Measurements from ENCODE around the gene SPRED1.

The SPRED1 gene

DNA sequence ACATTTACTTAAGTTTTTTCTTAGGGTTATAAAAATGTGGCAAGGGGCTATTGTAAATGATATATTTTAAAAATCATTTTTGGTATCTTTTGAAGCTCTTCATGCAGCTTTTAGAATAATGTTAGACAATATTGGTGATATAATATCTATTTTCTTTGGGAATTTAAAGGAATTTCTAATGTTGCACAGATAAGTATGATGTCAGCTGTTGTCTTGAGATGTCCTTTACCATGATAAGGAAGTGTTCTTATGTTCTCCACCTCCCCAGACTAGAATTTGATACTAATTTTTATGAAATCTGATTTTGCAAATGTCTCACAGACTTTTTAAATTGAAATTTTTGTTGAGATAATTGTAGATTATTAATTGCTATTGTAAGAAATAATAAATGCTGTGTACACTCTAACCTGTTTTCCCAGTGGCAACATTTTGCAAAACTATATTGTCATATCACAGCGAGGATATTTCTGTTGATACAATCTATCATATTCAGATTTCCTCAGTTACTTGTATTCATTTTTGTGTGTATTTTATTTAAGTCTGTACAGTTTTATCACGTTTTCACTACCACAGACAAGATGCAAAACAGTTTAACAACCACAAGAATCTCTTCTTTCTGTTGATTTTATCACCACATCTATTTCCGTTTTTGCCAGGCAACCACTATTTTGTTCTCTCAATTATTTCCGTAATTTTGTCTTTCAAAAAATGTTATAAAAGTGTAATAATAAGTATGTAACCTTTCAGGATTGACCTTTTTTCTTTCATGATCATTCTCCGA is 55.4 kb downstream of the SPRED1 start:
- DNase-seq (no peak), ATAC-seq (replicated peaks) (peak; percentile 77)
- Mint-ChIP-seq H3K9me3 (no peaks in the 10 kb centered on the region), H3K4me3 (peak overlapping the region; percentile 19 to 63), H3K27ac (peak overlapping the region; percentile 19 to 23), H3K4me1 (ENCODE audit: low read depth in 2 of 2) (peaks cover 19 to 36% of the 10 kb centered on the region in 2 donors), H3K36me3 (ENCODE audit: insufficient read depth) (no peaks in the 10 kb centered on the region), H3K27me3 (no peaks in the 10 kb centered on the region)

DNA sequence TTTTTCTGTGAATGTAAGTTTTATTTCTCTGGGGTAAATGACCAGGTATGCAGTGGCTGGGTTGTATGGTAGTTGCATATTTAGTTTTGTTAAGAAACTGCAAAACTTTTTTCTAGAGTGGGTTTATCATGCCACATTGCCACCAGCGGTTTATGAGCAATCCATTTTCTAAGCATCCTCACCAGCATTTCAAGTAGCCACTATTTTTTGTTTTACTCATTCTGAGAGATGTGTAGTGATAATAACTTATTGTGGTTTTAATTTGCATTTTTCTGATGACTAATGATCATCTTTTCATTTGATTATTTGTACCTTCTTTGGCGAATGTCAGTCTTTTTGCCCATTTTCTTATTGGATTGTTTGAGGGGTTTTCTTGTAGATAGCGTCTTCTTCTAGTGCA is 56.2 kb downstream of the SPRED1 start:
- Mint-ChIP-seq H3K27ac (peak overlapping the region; percentile 19 to 23), H3K9me3 (no peaks in the 10 kb centered on the region), H3K36me3 (ENCODE audit: insufficient read depth) (no peaks in the 10 kb centered on the region), H3K4me1 (ENCODE audit: low read depth in 2 of 2) (peaks cover 19 to 33% of the 10 kb centered on the region in 2 donors), H3K4me3 (peak overlapping the region; percentile 19 to 63), H3K27me3 (no peaks in the 10 kb centered on the region)
- DNase-seq (peak in 1 of 3 experiments; percentile 1), ATAC-seq (replicated peaks) (peak; percentile 69)

DNA sequence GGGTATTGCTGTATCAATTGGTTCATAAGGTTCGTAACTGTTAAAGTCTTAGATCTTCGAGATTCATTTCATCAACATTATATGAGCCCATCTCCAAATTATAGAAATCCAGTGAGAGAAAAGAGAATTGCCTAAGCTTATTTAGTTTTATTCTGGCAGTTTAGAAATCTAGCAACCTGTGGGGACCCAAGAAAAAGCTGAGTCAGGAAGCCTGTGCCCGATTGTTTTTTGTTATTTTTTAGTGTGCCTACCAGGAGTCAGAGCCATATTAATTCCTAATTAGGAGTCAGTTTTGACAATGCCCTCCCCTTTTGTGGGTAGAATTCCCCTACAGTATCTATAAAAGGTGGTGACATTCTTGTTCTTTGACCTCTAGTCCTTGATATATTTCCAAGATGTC is 59.6 kb downstream of the SPRED1 start:
- H3K4me3 Mint-ChIP-seq, result no peak overlapping the region
- no peaks in the 10 kb centered on the region for H3K27me3 Mint-ChIP-seq
- no peak overlapping the region for H3K27ac Mint-ChIP-seq
- no peaks in the 10 kb centered on the region for H3K9me3 Mint-ChIP-seq
- no peak for DNase-seq
- H3K4me1 Mint-ChIP-seq (ENCODE audit: low read depth in 2 of 2), result peaks cover 18 to 26% of the 10 kb centered on the region in 2 donors
- no peak for ATAC-seq (replicated peaks)
- H3K36me3 Mint-ChIP-seq (ENCODE audit: insufficient read depth), result no peaks in the 10 kb centered on the region

DNA sequence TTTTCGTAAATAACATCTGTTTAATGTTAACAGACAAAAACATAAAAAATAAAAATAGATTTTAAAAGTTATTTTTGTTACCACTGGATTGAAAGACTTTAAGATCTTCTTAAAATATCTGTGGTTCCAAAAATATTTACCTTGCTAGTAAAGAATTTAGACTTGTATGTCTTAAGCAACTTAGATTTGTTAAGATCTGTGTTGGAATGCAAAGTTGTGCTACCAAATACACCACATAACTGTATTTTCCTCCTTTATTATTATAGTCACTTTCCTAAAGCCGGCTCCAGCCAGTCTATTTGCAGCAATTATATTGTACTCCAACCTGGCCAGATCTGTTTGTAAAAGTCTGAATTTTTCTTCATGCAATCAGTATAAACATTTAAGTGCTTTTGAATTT is 63.7 kb downstream of the SPRED1 start:
- H3K27me3 Mint-ChIP-seq, result no peaks in the 10 kb centered on the region
- DNase-seq, result no peak
- no peaks in the 10 kb centered on the region for H3K4me1 Mint-ChIP-seq (ENCODE audit: low read depth in 2 of 2)
- no peak for ATAC-seq (replicated peaks)
- H3K9me3 Mint-ChIP-seq, result no peaks in the 10 kb centered on the region
- H3K4me3 Mint-ChIP-seq, result no peak overlapping the region
- no peak overlapping the region for H3K27ac Mint-ChIP-seq
- no peaks in the 10 kb centered on the region for H3K36me3 Mint-ChIP-seq (ENCODE audit: insufficient read depth)

DNA sequence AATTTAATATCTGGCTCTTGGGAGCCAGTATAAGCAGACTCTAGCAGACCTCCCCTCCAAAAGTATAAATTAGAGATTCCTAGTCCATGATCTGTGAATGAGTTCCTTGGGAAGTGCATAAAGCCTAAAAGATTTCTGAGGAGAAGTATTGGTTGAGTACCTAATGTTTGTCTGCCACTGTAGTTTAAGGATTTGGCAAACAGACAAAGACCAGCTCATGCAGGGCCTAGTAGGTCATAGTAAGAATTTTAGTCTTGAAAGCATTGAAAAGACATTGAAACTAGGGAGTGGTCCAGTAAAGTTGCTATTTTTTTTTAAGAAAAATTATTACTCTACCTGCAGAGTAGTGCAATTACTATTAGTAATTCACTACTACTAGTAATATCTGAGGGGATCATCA is 67.5 kb downstream of the SPRED1 start:
- no peak for ATAC-seq (replicated peaks)
- H3K4me1 Mint-ChIP-seq (ENCODE audit: low read depth in 2 of 2), result peaks cover 0 to 1% of the 10 kb centered on the region in 2 donors
- no peaks in the 10 kb centered on the region for H3K36me3 Mint-ChIP-seq (ENCODE audit: insufficient read depth)

DNA sequence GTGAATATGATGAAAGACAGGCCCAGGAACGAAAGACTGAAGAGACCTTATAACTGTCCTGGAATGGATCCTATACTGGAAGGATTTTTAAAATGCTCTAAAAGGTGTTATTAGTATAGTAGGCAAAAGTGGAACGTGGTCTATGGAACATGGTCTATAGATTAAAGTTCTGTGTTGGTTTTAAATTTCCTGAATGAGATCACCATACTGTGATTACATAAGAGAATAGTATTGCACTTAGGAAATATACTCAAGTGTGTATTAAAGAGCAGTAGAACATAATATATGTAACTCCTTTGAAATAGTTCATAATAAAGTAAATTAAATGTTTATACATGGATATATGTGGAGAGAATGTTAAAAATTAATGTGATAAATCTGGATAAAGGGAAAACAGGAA is 68.2 kb downstream of the SPRED1 start:
- Mint-ChIP-seq H3K27me3 (no peaks in the 10 kb centered on the region), H3K9me3 (no peaks in the 10 kb centered on the region), H3K4me1 (ENCODE audit: low read depth in 2 of 2) (peaks cover 0 to 5% of the 10 kb centered on the region in 2 donors), H3K36me3 (ENCODE audit: insufficient read depth) (no peaks in the 10 kb centered on the region), H3K27ac (no peak overlapping the region), H3K4me3 (no peak overlapping the region)
- DNase-seq (no peak), ATAC-seq (replicated peaks) (no peak)

More for the DNA sequence above, 67.5 kb downstream of the SPRED1 start:
- Mint-ChIP-seq H3K27me3 (no peaks in the 10 kb centered on the region), H3K4me3 (no peak overlapping the region), H3K27ac (no peak overlapping the region), H3K9me3 (no peaks in the 10 kb centered on the region)
- DNase-seq, result no peak

DNA sequence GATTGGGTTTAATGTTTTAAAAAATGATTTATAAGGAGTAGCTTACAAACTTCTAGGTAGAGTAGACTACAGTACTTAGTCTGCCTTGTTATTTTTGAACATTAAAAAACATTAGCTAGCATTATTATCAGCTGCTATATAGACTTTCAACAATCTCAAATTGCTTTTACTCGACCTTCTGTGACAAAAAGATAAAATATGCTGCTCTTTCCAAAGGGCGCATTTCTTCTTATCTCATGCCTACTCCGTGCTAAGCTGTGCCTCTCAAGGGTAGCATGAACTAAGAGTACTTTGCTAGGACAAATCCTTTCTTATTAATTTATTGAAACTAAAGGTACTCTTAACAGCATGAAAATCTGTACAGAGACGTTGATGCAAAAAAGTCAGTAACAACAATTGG is 71.3 kb downstream of the SPRED1 start:
- no peaks in the 10 kb centered on the region for H3K36me3 Mint-ChIP-seq (ENCODE audit: insufficient read depth)
- peaks cover 1 to 5% of the 10 kb centered on the region in 2 donors for H3K4me1 Mint-ChIP-seq (ENCODE audit: low read depth in 2 of 2)
- no peak for ATAC-seq (replicated peaks)

DNA sequence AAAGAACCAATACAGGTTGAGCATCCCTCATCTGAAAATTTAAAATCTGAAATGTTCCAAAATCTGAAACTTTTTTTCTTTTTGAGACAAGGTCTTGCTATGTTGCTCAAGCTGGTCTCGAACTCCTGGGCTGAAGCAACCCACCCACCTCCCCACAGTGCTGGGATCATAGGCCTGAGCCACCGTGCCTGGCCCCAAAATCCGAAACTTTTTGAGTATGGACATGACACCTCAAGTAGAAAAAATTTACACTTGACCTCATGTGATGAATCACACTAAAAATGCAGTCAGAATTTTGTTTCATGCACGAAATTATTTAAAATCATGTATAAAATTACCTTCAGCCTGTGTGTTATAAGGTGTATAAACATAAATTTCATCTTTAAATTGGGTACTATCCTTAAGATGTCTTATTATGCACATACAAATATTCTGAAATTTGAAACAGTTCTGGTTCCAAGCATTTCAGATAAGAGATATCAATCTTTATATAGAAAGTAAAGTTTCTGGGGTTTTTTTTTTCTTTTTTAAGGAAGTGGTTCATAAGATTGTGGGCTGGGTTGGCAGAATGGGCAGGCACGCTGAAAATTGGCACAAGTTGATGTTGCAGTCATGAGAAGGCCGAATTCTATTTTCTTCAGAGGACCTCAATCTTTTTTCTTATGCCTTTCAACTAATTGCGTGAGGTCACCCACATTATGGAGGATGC is 72.5 kb downstream of the SPRED1 start:
- no peak overlapping the region for H3K27ac Mint-ChIP-seq
- no peaks in the 10 kb centered on the region for H3K27me3 Mint-ChIP-seq
- H3K4me3 Mint-ChIP-seq, result no peak overlapping the region
- H3K36me3 Mint-ChIP-seq (ENCODE audit: insufficient read depth), result no peaks in the 10 kb centered on the region
- peaks cover 2 to 5% of the 10 kb centered on the region in 2 donors for H3K4me1 Mint-ChIP-seq (ENCODE audit: low read depth in 2 of 2)
- ATAC-seq (replicated peaks), result no peak
- no peaks in the 10 kb centered on the region for H3K9me3 Mint-ChIP-seq
- no peak for DNase-seq

More for the DNA sequence above, 71.3 kb downstream of the SPRED1 start:
- Mint-ChIP-seq H3K27ac (no peak overlapping the region), H3K27me3 (no peaks in the 10 kb centered on the region), H3K9me3 (no peaks in the 10 kb centered on the region), H3K4me3 (no peak overlapping the region)
- no peak for DNase-seq

DNA sequence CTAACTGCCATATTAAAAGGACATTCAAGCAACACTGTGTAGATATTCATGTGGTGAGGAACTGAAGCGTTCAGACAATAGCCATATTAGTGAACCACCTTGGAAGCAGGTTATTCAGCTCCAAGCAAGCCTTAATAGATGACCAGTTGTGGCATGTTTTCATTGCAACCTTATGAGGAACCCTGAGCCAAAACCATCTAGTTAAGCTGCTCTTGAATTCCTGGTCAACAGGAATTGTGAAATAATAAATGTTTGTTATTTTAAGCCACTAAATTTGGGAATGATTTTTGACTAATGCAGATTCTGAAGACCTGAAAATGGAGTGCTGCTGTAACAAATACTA is 73.0 kb downstream of the SPRED1 start:
- DNase-seq (no peak), ATAC-seq (replicated peaks) (no peak)
- H3K4me1 Mint-ChIP-seq (ENCODE audit: low read depth in 2 of 2), result peaks cover 2 to 5% of the 10 kb centered on the region in 2 donors
- no peaks in the 10 kb centered on the region for H3K36me3 Mint-ChIP-seq (ENCODE audit: insufficient read depth)
- H3K27ac Mint-ChIP-seq, result no peak overlapping the region
- H3K4me3 Mint-ChIP-seq, result no peak overlapping the region
- H3K9me3 Mint-ChIP-seq, result no peaks in the 10 kb centered on the region
- no peaks in the 10 kb centered on the region for H3K27me3 Mint-ChIP-seq

DNA sequence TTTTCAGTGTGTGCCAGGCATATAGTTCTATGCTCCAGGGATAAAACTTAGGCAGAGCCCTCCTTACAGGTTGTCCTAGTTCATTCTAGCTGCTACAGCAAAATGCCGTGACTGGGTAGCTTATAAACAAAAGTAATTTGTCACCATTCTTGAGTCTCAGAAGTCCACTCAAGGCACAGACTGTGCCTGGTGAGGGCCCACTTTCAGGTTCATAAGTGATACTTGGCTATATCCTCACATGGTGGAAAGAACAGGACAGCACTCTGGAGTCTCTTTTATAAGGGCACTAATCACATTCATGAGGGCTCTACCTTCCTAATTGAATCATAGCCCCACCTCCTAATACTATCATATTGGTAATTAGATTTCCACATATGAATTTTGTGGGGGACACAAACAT is 80.1 kb downstream of the SPRED1 start:
- Mint-ChIP-seq H3K9me3 (no peaks in the 10 kb centered on the region), H3K4me1 (ENCODE audit: low read depth in 2 of 2) (peaks cover 0 to 2% of the 10 kb centered on the region in 2 donors), H3K4me3 (no peak overlapping the region), H3K27ac (no peak overlapping the region), H3K27me3 (no peaks in the 10 kb centered on the region), H3K36me3 (ENCODE audit: insufficient read depth) (no peaks in the 10 kb centered on the region)
- no peak for DNase-seq
- ATAC-seq (replicated peaks), result no peak

DNA sequence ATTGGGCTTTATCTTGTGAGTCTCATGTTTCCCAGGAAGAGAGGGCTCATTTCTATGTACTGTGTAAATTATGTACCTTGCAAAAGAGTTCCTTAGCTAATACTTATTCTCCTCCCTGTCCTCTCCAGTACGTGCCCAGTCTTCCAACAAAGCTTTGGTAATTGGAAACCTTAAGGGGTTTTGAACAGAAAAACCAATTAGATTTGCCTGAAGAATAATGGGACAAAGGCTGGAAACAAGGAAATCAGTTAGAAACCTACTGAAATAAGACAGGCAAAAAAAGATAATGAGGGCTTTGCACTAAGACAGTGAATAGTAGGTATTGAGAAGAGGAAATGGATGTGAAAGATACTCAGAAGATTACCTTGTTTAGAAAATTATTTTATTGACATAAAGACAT is 82.5 kb downstream of the SPRED1 start:
- H3K4me3 Mint-ChIP-seq, result no peak overlapping the region
- no peak for DNase-seq
- ATAC-seq (replicated peaks), result no peak
- H3K9me3 Mint-ChIP-seq, result no peaks in the 10 kb centered on the region
- no peak overlapping the region for H3K27ac Mint-ChIP-seq
- no peaks in the 10 kb centered on the region for H3K27me3 Mint-ChIP-seq
- no peaks in the 10 kb centered on the region for H3K36me3 Mint-ChIP-seq (ENCODE audit: insufficient read depth)
- H3K4me1 Mint-ChIP-seq (ENCODE audit: low read depth in 2 of 2), result no peaks in the 10 kb centered on the region

DNA sequence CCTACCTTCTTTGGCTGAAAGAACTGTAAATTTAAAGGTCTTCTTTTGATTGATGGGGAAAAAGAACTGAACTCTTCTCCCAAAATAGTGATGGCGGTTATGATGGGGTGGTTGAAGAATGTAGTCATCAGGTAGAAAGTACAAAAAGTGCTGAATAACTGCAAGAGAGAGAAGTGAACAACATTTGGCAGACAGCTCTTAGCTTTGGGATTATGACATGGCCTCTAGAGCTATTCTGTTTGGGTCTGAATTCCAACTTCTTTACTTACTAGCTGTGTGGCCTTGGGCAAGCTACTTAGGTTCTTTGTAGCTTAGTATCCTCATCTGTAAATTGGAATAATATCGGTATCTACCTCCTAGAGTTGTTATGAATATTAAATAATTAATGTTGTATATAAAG is 91.7 kb downstream of the SPRED1 start:
- Mint-ChIP-seq H3K27ac (no peak overlapping the region), H3K9me3 (no peaks in the 10 kb centered on the region), H3K36me3 (ENCODE audit: insufficient read depth) (no peaks in the 10 kb centered on the region), H3K4me1 (ENCODE audit: low read depth in 2 of 2) (no peaks in the 10 kb centered on the region), H3K27me3 (no peaks in the 10 kb centered on the region), H3K4me3 (no peak overlapping the region)
- ATAC-seq (replicated peaks) (no peak), DNase-seq (no peak)

DNA sequence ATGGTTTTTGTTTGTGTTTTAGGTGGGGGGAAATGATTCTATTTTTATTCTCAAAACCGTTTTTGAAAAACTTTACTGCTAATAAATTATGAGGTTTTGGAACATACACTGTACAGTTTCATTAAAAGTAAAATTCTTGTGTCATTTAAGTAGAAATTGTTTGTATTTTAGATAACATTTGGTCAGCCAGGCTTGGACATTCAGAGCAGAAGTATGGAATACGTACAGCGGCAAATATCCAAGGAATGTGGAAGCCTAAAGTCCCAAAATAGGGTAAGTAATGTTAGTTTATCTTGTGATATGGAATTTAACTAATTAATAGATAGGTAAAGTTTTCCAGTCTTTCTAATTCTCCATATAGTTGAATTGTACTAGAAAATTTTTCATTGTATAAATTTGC is 96.6 kb downstream of the SPRED1 start:
- no peak for DNase-seq
- Mint-ChIP-seq H3K4me3 (no peak overlapping the region), H3K36me3 (ENCODE audit: insufficient read depth) (no peaks in the 10 kb centered on the region), H3K9me3 (no peaks in the 10 kb centered on the region), H3K4me1 (ENCODE audit: low read depth in 2 of 2) (no peaks in the 10 kb centered on the region), H3K27me3 (no peaks in the 10 kb centered on the region), H3K27ac (no peak overlapping the region)
- no peak for ATAC-seq (replicated peaks)

DNA sequence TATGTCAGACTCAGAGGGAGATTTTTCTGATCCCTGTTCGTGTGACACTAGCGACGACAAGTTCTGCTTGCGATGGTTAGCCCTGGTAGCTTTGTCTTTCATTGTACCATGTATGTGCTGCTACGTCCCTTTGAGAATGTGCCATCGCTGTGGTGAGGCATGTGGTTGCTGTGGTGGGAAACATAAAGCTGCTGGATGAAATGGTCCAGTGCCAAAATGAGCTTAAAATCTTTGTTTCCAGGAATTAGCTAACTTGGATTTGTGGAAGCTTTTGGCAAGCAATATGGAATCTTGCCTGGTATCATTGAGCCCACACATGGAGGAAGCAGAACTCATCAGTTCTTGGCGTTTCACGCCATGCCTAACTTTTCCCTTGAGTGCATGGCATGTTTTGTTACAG is 98.8 kb downstream of the SPRED1 start:
- Mint-ChIP-seq H3K9me3 (no peaks in the 10 kb centered on the region), H3K36me3 (ENCODE audit: insufficient read depth) (no peaks in the 10 kb centered on the region), H3K4me3 (no peak overlapping the region), H3K4me1 (ENCODE audit: low read depth in 2 of 2) (no peaks in the 10 kb centered on the region), H3K27ac (no peak overlapping the region), H3K27me3 (no peaks in the 10 kb centered on the region)
- DNase-seq (no peak), ATAC-seq (replicated peaks) (no peak)
